Panc1 (cell line): ENCODE results near the gene LIPE.

ENCODE experiments used
- CTCF ChIP-seq: fragments of 450-650 bp; IDR thresholded peaks from 2 replicates; pipeline ENCODE4 v1.5.1; 2017; ENCODE audit warnings: mild to moderate bottlenecking
- POLR2AphosphoS5 ChIP-seq: IDR thresholded peaks from 2 replicates; pipeline ENCODE4 v1.6.1; 2012; ENCODE audit warnings: mild to moderate bottlenecking, low read depth, low read length, moderate library complexity
- SIN3A ChIP-seq: IDR thresholded peaks from 2 replicates; pipeline ENCODE4 v1.6.1; 2012; ENCODE audit warnings: low read depth, mild to moderate bottlenecking, low read length, moderate library complexity, borderline replicate concordance; ENCODE audit not compliant: insufficient read depth
- TCF7L2 ChIP-seq: IDR thresholded peaks from 2 replicates; pipeline ENCODE4 v1.6.1; 2011; ENCODE audit warnings: mild to moderate bottlenecking, low read depth, low read length, inconsistent platforms
- TF ChIP-seq, protein P1 (sequence below), 2 experiments: IDR thresholded peaks; 2 replicates each; pipeline ENCODE4 v1.6.1; 2011 to 2012; ENCODE audit warnings: low read depth in 2 of 2, control low read depth in 1 of 2, low read length in 1 of 2, mild to moderate bottlenecking in 1 of 2, moderate library complexity in 1 of 2; ENCODE audit not compliant: insufficient read depth in 1 of 2

- TF ChIP-seq, protein P1, sequence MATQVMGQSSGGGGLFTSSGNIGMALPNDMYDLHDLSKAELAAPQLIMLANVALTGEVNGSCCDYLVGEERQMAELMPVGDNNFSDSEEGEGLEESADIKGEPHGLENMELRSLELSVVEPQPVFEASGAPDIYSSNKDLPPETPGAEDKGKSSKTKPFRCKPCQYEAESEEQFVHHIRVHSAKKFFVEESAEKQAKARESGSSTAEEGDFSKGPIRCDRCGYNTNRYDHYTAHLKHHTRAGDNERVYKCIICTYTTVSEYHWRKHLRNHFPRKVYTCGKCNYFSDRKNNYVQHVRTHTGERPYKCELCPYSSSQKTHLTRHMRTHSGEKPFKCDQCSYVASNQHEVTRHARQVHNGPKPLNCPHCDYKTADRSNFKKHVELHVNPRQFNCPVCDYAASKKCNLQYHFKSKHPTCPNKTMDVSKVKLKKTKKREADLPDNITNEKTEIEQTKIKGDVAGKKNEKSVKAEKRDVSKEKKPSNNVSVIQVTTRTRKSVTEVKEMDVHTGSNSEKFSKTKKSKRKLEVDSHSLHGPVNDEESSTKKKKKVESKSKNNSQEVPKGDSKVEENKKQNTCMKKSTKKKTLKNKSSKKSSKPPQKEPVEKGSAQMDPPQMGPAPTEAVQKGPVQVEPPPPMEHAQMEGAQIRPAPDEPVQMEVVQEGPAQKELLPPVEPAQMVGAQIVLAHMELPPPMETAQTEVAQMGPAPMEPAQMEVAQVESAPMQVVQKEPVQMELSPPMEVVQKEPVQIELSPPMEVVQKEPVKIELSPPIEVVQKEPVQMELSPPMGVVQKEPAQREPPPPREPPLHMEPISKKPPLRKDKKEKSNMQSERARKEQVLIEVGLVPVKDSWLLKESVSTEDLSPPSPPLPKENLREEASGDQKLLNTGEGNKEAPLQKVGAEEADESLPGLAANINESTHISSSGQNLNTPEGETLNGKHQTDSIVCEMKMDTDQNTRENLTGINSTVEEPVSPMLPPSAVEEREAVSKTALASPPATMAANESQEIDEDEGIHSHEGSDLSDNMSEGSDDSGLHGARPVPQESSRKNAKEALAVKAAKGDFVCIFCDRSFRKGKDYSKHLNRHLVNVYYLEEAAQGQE (IDR thresholded peaks at IDR 0.05; ENCODE audit: insufficient read depth in 1 of 2, low read depth in 2 of 2, low read length in 1 of 2), result no peak
- TF ChIP-seq CTCF (no peak), TCF7L2 (no peak), POLR2AphosphoS5 (no peak), SIN3A (no peak)
These were observed 18.8 kb upstream of the LIPE start for GRCh38 chr19:42445948-42446347.
